GF-D8 (cell line): ENCODE data around the gene HTATIP2.
"Not testable (repeated sequence)": the region's sequence is repeated elsewhere in the genome, so short reads cannot be mapped to it uniquely, and the experiment has no call there.

ENCODE experiments used
- DNase-seq: peaks from one replicate; lab custom pipeline; 2025; lab: John Stamatoyannopoulos, UW

HTATIP2 gene

DNA sequence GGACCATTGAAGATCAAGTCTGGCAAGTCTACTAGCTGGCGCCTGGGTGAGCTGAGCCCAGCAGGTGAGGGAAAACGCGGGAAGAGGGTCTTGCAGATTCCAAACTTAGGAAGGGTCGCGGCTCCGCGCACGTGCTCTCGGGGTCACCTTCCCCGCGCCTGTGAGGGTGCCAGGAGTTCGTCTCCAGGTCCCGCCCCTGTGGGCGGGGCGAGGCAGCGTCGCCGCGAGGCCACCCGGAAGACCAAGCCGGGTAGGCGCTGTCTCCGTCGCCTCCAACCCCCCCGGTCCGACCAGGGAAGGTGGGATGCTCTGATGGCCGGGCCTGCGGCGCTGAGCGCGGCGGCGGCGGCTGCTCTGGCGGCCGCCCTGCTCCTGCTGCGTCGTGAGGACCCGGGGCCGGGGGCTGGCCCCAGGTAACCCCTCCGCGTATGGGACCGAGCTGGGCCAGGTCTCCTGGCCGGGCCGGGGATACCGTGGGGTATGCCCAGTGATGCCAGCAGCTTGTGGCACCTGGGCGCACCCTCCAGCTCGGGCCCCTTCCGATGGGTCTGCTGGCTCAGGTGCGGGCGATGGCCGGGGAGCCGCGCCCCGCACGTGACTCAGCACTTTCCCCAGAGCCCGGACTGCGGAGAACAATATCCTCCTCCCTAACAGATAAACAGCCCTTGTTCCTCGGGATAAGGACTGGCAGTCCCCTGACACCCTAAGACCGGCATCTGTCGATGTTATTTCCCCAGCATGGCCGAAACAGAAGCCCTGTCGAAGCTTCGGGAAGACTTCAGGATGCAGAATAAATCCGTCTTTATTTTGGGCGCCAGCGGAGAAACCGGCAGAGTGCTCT, at the start of gene HTATIP2:
Gene HTATIP2, plus strand, starts transcription at position 215 of the 841 bp plus-strand sequence. Its CDS starts 524 bp downstream, at position 739.
- DNase-seq, result no peak

- no peak for DNase-seq
Observed at GRCh38 chr11:20315800-20316199, 47.7 kb upstream of the HTATIP2 start.

DNA sequence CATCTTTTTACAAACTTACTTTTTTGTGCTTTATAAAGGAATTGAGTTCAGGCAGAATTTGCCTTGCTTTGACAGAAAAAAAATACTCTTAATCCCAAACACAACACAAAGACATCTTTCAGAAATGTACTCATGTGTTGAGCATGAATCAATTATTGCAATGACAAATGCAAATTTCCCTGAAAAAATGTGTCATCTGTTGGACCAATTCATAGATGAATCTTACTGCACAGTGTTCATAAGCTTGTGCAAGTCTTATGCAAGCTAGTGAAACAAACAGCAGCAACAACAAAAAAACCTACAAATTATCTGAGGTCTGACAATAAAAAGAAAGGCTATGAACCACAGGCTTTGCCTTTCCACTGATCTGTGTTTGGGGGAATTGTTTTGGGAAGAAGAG, 42.3 kb upstream of the HTATIP2 start:
- no peak for DNase-seq

DNA sequence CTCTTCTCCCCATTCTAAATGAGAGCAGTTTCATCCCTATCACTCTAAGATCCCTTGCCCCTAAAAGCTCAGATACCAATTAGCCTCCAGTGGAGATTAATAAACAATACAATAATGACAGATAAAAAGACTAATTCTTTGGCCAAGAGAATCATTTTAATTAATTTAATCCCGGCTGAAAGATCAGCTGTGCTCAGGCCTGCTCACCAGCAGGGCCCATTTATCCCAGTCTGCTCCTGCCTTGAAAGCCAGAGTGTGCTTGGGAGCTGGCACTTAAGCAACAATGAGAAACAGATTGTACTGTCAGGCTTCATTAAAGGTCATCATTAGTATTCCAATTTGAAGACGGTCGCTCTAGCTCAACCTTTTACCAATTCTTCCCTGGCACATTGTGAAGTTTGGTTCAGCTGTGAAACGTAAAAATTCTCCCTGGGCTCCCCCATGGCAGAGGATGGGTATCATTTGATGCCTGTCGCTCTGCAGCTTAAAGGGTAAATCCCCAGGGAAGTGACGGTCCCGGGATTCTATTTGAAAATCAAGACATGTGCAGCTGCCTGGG, 36.1 kb upstream of the HTATIP2 start:
- DNase-seq, result no peak

- no peak for DNase-seq
Observed at GRCh38 chr11:20336056-20336455, 27.5 kb upstream of the HTATIP2 start.

DNA sequence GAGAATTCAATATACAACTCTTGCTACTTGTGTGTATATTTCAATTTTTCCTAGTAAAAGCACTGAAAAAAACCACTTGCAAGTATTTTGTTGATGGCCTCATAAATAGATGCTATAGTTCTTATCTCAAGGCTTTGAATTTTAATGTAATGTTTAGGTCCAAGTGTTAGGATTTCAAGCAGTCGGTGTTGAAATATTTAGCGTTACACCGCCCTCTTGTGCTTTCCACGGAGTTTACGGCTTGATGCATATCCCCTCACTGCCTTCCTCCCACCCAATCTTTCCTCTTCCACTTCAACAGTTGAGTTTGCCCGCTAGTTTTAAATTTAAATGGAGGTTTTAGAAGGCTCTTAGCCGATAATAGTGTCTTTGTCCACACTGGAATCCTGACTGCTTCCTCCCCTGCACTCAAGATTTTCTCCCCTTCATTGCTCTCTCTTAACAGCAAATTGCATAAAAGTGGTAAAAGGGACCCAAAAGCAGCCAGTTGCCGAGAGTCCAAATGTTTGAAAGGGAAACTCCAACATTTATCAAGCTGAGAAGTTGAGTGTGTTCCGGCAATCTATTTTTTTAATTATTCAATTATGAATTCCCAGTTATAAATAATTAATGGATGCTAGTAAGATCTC, 25.9 kb upstream of the HTATIP2 start:
- DNase-seq, result no peak

GRCh38 chr11:20342347-20343141, 21.0 kb upstream of the HTATIP2 start:
- no peak for DNase-seq

DNA sequence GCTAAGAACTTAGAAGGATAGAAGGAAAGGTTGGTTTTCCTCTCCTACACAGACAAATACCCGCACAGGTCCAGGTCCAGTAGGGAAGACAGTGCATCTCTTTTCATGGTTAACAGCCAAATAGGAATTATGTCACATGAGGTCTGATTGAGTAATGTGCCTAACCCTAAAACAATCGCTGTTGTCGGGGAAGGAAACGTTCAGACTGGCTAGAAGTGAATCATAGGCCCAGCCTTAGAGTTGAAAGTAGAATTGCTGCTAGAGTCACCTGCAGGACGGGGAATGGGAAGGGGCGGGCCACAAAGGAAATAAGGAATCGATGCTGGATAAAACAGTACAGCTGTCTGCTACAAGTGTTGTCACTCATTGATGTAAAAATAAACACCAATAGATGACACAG, 12.4 kb upstream of the HTATIP2 start:
- no peak for DNase-seq

GRCh38 chr11:20351751-20352262, 11.7 kb upstream of the HTATIP2 start:
- no peak for DNase-seq

- DNase-seq, result no peak
Observed at GRCh38 chr11:20353829-20354434, 9.6 kb upstream of the HTATIP2 start.

DNA sequence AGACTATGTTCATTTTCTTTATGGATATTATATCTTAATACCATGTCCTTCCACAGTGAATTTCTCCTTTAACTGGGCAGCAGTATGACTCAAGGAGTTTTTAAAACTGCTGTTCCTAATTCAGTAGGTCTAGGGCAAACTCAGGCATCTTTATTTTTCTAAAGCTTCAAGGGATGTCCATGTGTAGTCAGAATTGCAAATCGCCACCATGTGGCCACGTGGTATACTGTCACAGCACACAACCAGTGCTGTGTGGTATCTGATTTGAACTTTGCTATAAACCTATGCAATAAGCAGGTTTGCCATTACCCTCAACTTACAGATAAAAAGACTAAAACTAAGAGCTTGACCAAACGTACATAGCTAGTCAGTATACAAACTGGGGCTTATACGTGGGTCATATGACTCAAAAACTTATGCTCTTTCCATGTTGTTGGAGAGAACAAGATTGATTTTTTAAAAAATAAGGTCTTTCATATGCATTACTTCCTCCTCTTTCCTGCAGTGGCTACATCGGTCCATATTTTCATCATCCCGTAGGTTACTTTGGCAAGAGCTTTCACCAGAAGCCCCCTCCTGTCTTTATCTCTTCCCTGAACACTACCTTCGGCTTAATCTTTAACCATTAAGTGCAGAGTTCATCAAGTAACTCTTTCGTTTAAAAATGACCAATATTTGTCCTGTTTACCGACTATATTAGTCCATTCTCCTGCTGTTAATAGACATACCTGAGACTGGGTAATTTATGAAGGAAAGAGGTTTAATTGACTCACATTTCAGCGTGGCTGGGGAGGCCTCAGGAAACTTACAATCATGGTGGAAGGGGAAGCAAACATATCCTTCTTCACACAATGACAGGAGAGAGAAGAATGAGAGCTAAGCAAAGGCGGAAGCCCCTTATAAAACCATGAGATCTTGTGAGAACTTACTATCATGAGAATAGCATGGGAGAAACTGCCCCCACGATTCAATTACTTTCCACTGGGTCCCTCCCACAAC, 8.0 kb upstream of the HTATIP2 start:
- no peak for DNase-seq

GRCh38 chr11:20357150-20357549, 6.4 kb upstream of the HTATIP2 start:
- DNase-seq, result no peak

GRCh38 chr11:20360650-20361049, 2.9 kb upstream of the HTATIP2 start:
- DNase-seq, result no peak

DNA sequence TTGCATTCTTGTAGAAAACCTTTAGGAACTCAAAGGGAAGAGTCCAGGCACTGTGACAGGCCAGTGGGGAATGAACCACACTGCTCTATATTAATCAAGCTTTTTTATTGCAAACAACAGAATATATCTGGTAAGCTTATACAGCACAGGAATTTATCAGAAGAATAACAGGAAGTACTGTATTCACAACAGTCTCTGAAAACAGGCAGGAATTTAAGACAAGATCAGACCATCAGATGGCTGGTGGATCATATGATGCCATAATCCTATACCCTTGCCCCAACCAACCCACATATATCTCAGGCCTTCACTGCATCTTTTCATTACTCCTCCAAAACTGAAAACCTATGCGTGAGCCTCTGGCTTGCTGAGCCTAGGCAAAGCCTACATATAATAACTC, 1.0 kb upstream of the HTATIP2 start:
- no peak for DNase-seq

DNA sequence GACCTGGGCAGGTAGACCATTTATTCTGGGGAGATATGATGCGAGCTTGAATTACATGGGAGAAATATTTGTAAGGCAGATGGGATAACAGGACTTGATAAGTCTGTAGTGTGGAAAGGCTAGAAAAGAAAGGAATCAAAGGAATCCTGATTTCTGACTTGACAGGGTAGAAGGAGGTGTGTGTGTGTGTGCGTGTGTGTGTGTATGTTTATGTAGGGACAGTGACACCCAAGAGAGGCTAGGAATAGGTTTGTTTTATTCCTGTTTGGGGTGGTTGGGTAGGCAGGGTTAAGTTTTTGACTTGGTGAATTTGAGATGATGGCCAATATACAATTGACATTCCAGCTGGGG, 390 bp upstream of the HTATIP2 start:
- no peak for DNase-seq

DNA sequence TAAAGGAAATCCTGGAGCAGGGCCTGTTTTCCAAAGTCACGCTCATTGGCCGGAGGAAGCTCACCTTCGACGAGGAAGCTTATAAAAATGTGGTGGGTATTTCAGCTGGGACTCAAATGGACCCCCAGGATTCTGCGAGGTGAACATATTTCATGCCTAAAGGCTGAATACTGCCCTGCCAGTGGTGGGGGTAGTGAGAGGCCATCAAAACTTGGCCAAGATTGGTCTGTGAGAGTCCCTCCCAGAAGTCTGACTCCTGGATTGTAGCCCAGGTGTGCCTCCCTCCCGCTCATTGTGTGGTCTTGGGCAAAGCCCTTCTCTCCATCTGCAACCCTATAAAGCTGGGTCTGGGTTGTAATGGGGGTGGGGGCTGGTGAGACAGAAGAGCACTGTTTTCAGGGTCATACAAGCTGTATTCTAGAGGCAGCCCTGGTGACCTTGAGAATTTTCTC, 853 bp downstream of the HTATIP2 start:
- no peak for DNase-seq

DNA sequence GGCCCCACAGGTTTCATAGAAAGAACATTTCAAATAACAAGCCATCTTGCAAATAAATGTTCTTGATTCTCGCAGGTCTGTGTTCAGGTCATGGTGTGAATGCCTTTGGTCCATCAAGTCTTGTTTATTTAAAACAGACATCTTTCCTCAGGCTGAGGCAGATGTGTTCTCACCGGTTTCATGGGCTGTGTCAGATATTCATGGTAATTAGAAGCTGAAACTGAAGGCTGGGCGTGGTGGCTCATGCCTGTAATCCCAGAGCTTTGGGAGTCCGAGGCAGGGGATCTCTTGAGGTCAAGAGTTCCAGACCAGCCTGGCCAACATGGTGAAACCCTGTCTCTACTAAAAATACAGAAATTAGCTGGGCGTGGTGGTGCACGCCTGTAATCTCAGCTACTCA, 2.0 kb downstream of the HTATIP2 start:
- DNase-seq, result not testable (repeated sequence)

- no peak for DNase-seq
Observed at GRCh38 chr11:20367313-20367948, 3.9 kb downstream of the HTATIP2 start.

DNA sequence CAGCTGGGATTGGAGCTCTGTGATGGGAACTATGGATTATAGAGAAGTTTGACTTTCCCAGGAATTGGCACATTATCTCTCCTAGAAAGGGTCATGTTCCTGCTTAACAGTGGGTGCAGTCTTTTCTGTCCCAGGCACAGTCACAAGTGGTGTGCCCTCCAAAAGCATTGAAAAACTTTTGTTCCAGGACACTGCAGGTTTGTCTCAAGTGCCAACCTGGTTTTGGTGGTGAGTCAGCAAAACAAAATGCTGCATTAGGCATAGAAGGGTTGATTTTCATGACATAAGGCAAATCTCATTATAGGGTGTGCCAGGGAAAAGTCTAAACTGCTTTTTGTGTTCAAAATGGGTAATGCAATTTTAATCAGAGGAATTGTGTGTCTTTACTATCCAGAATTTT, 4.9 kb downstream of the HTATIP2 start:
- DNase-seq, result no peak

DNA sequence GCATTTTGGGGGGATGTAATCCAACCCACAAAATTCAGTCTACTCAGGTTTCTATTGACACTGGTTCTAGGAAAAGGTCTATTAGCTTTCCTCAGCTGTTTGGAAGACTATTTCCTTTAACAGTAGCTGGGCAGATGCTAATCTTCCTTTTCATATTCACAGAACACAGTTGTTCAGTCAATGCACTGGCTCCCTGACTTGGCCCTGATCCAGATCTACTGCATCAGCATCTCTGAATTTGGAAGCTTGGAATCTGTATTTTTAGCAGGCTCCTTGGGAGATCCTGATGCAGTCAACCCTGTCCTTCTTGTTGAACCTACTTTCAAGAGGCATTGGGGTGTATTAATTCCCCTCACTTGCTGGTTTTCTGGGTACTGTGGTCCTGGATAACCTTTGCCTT, 6.3 kb downstream of the HTATIP2 start:
- no peak for DNase-seq
